Fibroblast of lung (primary cell): Measurements from ENCODE around the gene GALNT18.

Experiments used
- EZH2 ChIP-seq: IDR thresholded peaks from 2 replicates; pipeline ENCODE4 v1.5.1; 2012; ENCODE audit warnings: low read length, control low read depth, mild to moderate bottlenecking; ENCODE audit errors: missing control alignments
- TF ChIP-seq, protein P1 (sequence below), 2 donors: IDR thresholded peaks in 1 of 2; conservative IDR thresholded peaks in 1 of 2; 1 replicate in 1 of 2; 2 replicates in 1 of 2; pipeline ENCODE4 v1.5.1; 2011 to 2012; ENCODE audit warnings: low read length in 2 of 2, control low read depth in 1 of 2, inconsistent platforms in 1 of 2, low read depth in 1 of 2, mild to moderate bottlenecking in 1 of 2

DNA sequence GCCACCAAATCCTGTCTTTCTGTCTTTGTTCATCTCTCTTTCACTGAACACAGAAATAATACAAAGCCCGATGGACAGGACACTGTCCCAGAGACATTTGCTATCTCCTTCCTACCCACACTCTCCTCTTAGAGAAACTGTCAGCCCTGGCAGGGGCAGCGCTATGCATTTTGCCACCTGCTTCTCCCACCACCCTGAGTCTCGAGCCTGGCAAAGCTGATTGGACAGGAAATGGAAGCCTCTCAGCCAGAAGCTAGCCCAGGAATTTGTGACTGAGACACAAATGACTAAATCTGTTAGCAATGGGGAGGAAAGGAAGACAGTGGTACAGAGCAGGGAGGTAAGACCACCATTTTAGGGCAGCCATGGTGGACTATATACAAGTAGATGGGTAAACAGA lies 14.9 kb upstream of the GALNT18 start:
- TF ChIP-seq, protein P1, sequence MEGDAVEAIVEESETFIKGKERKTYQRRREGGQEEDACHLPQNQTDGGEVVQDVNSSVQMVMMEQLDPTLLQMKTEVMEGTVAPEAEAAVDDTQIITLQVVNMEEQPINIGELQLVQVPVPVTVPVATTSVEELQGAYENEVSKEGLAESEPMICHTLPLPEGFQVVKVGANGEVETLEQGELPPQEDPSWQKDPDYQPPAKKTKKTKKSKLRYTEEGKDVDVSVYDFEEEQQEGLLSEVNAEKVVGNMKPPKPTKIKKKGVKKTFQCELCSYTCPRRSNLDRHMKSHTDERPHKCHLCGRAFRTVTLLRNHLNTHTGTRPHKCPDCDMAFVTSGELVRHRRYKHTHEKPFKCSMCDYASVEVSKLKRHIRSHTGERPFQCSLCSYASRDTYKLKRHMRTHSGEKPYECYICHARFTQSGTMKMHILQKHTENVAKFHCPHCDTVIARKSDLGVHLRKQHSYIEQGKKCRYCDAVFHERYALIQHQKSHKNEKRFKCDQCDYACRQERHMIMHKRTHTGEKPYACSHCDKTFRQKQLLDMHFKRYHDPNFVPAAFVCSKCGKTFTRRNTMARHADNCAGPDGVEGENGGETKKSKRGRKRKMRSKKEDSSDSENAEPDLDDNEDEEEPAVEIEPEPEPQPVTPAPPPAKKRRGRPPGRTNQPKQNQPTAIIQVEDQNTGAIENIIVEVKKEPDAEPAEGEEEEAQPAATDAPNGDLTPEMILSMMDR (conservative IDR thresholded peaks at IDR 0.05 in 1 of 2, IDR thresholded peaks at IDR 0.05 in 1 of 2; ENCODE audit: low read depth in 1 of 2, low read length in 2 of 2) = no peak
- no peak for TF ChIP-seq EZH2
